HK-2 (cell line): ENCODE measurements around the gene LIN7A.

Experiments
- DNase-seq: peaks from one replicate; pipeline ENCODE4 v3.0.0-alpha.2; 2018; ENCODE audit not compliant: unreplicated experiment

Gene LIN7A

GRCh38 chr12:80749456-80749855 lies 188.3 kb downstream of the LIN7A start:
- no peak for DNase-seq

GRCh38 chr12:80747800-80748199 lies 189.9 kb downstream of the LIN7A start:
- DNase-seq = no peak

- DNase-seq = no peak
Measured at GRCh38 chr12:80745851-80746505, 191.8 kb downstream of the LIN7A start.
